ENCODE results near the gene NDUFB2. TPM values are rescaled to one million over a fixed set of nuclear protein-coding genes. Genes with fewer than 3 reads are reported as not detected.

Gene NDUFB2
- polyA plus RNA-seq, 1 donor from 2014 or later = 745 TPM

DNA sequence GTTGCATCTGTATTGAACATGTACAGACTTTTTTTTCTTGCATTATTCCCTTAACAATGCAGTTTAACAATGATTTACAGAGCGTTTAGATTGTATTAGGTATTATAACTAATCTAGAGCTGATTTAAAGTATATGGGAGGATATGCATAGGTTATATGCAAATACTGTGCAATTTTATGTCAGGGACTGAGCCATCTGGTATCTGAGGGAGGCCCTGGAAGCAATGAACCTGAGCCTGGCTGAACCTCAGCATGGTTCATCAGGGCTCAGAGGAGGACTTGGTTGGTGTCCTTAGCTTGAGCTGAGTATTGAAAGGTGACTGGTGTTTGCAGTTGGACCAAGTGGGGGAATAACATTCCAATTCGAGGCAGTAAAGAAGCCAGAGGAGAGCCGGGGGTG is 19.0 kb upstream of the NDUFB2 start:
- Histone ChIP-seq H3K9ac (ENCODE audit: low read length) (no peak overlapping the region), H3K9me3 (ENCODE audit: low read length) (no peaks in the 10 kb centered on the region), H2AFZ (ENCODE audit: low read depth, low read length) (no peak overlapping the region), H3K27me3 (ENCODE audit: insufficient read depth, low read depth, low read length) (peaks cover 7% of the 10 kb centered on the region), H3F3A (ENCODE audit: insufficient read depth, low read length, poor library complexity, severe bottlenecking) (no peaks in the 10 kb centered on the region), H3K27ac (ENCODE audit: low read length) (no peak overlapping the region), H3K4me2 (ENCODE audit: low read length) (no peak overlapping the region), H3K36me3 (ENCODE audit: insufficient read depth, low read length) (no peaks in the 10 kb centered on the region), H3K79me2 (replicated peaks; ENCODE audit: insufficient read depth, low read length) (no peaks in the 10 kb centered on the region), H4K20me1 (ENCODE audit: insufficient read depth) (no peaks in the 10 kb centered on the region), H3K4me3 (ENCODE audit: low read length) (no peak overlapping the region), H3K9me2 (ENCODE audit: insufficient read depth, low read length) (no peaks in the 10 kb centered on the region)
- TF ChIP-seq RAD21 (conservative IDR thresholded peaks at IDR 0.05) = no peak
- no peak for TF ChIP-seq MXI1 (conservative IDR thresholded peaks at IDR 0.05; ENCODE audit: poor library complexity, severe bottlenecking)
- no peak for TF ChIP-seq EP300 (conservative IDR thresholded peaks at IDR 0.05; ENCODE audit: poor library complexity, severe bottlenecking)
- no peak for TF ChIP-seq SMC3 (conservative IDR thresholded peaks at IDR 0.05; ENCODE audit: poor library complexity)
- no peak for TF ChIP-seq CTCF (IDR thresholded peaks at IDR 0.05; ENCODE audit: poor library complexity, severe bottlenecking)
- TF ChIP-seq, protein P1, sequence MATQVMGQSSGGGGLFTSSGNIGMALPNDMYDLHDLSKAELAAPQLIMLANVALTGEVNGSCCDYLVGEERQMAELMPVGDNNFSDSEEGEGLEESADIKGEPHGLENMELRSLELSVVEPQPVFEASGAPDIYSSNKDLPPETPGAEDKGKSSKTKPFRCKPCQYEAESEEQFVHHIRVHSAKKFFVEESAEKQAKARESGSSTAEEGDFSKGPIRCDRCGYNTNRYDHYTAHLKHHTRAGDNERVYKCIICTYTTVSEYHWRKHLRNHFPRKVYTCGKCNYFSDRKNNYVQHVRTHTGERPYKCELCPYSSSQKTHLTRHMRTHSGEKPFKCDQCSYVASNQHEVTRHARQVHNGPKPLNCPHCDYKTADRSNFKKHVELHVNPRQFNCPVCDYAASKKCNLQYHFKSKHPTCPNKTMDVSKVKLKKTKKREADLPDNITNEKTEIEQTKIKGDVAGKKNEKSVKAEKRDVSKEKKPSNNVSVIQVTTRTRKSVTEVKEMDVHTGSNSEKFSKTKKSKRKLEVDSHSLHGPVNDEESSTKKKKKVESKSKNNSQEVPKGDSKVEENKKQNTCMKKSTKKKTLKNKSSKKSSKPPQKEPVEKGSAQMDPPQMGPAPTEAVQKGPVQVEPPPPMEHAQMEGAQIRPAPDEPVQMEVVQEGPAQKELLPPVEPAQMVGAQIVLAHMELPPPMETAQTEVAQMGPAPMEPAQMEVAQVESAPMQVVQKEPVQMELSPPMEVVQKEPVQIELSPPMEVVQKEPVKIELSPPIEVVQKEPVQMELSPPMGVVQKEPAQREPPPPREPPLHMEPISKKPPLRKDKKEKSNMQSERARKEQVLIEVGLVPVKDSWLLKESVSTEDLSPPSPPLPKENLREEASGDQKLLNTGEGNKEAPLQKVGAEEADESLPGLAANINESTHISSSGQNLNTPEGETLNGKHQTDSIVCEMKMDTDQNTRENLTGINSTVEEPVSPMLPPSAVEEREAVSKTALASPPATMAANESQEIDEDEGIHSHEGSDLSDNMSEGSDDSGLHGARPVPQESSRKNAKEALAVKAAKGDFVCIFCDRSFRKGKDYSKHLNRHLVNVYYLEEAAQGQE (IDR thresholded peaks at IDR 0.05; ENCODE audit: borderline replicate concordance) = no peak
- TF ChIP-seq TAF1 (IDR thresholded peaks at IDR 0.05; ENCODE audit: low read depth) = no peak
- TF ChIP-seq POLR2AphosphoS5 (IDR thresholded peaks at IDR 0.05) = no peak
- TF ChIP-seq EZH2 (IDR thresholded peaks at IDR 0.05; ENCODE audit: borderline replicate concordance, insufficient read depth, low read length, poor library complexity, severe bottlenecking) = no peak

DNA sequence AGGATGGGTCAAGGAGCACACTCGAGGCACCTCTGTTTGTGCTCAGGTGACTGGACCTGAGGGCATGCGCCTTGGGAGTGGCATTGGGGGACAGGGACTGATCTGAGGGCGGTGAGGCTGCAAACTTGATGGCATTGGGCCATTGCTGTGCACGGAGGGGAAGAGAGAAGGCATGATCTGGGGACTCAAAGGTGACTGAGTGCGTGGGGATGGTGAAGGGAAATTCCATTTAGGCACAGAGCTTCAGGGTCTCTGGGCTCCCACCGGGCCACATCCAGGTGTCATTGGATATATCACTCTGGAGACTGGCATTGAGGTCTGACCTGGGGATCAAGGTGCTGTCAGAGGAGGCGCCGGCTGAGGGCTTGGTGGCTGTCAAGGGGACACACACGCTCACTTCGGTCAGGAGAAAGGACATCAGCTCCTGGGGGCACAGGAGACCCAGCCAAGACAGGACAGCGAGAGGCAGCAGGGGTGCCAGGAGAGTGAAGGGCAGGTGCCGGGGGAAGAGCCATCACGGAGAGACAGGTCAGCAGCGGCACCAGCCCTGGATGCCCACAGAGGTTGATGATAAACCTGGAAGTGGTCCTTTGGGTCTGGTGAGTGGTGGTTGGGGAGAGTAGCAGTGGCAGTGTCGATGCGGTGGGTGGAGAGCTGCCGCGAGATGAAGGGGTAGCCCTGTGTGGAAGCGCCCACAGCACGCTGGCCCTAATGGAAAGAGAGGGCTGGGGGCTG is 18.3 kb upstream of the NDUFB2 start:
- Histone ChIP-seq H4K20me1 (ENCODE audit: insufficient read depth) (no peaks in the 10 kb centered on the region), H3F3A (ENCODE audit: insufficient read depth, low read length, poor library complexity, severe bottlenecking) (no peaks in the 10 kb centered on the region), H3K4me2 (ENCODE audit: low read length) (no peak overlapping the region), H3K79me2 (replicated peaks; ENCODE audit: insufficient read depth, low read length) (no peaks in the 10 kb centered on the region), H2AFZ (ENCODE audit: low read depth, low read length) (no peak overlapping the region), H3K9ac (ENCODE audit: low read length) (no peak overlapping the region), H3K27ac (ENCODE audit: low read length) (no peak overlapping the region), H3K9me2 (ENCODE audit: insufficient read depth, low read length) (no peaks in the 10 kb centered on the region), H3K36me3 (ENCODE audit: insufficient read depth, low read length) (no peaks in the 10 kb centered on the region), H3K27me3 (ENCODE audit: insufficient read depth, low read depth, low read length) (peaks cover 6% of the 10 kb centered on the region), H3K4me3 (ENCODE audit: low read length) (no peak overlapping the region), H3K9me3 (ENCODE audit: low read length) (no peaks in the 10 kb centered on the region)
- TF ChIP-seq EP300 (conservative IDR thresholded peaks at IDR 0.05; ENCODE audit: poor library complexity, severe bottlenecking) = no peak
- TF ChIP-seq POLR2AphosphoS5 (IDR thresholded peaks at IDR 0.05) = no peak
- TF ChIP-seq TAF1 (IDR thresholded peaks at IDR 0.05; ENCODE audit: low read depth) = no peak
- TF ChIP-seq, protein P1 (IDR thresholded peaks at IDR 0.05; ENCODE audit: borderline replicate concordance) = no peak
- no peak for TF ChIP-seq RAD21 (conservative IDR thresholded peaks at IDR 0.05)
- no peak for TF ChIP-seq CTCF (IDR thresholded peaks at IDR 0.05; ENCODE audit: poor library complexity, severe bottlenecking)
- no peak for TF ChIP-seq MXI1 (conservative IDR thresholded peaks at IDR 0.05; ENCODE audit: poor library complexity, severe bottlenecking)
- no peak for TF ChIP-seq EZH2 (IDR thresholded peaks at IDR 0.05; ENCODE audit: borderline replicate concordance, insufficient read depth, low read length, poor library complexity, severe bottlenecking)
- TF ChIP-seq SMC3 (conservative IDR thresholded peaks at IDR 0.05; ENCODE audit: poor library complexity) = no peak

Measured in neural cell (in vitro differentiated cells).